Thyroid gland (tissue), 4 donors: ENCODE results near the gene ARMS2. TPM values are rescaled to one million over a fixed set of nuclear protein-coding genes. Genes with fewer than 3 reads are reported as not detected.

ENCODE experiments used
- DNase-seq, 2 donors: peaks; one replicate each; pipeline ENCODE4 v3.0.0-alpha.2; 2019
- H3K27ac ChIP-seq, 3 donors: fragments of 200-600 bp; sonication (generic); 1 replicate in 2 of 3; 2 replicates in 1 of 3; pipeline ENCODE4 v1.5.1; 2016 to 2019; ENCODE audit warnings: mild to moderate bottlenecking in 1 of 3, moderate library complexity in 1 of 3
- H3K27me3 ChIP-seq: fragments of 200-600 bp; sonication (generic); one replicate; pipeline ENCODE4 v1.5.1; 2019
- H3K36me3 ChIP-seq, 2 donors: fragments of 200-600 bp; sonication (generic); one replicate each; pipeline ENCODE4 v1.5.1; 2016 to 2019
- H3K4me1 ChIP-seq, 2 donors: fragments of 200-600 bp; sonication (generic); one replicate each; pipeline ENCODE4 v1.5.1; 2017 to 2019
- H3K4me3 ChIP-seq, 3 donors: fragments of 200-600 bp; sonication (generic); replicated peaks in 1 of 3; 1 replicate in 2 of 3; 2 replicates in 1 of 3; pipeline ENCODE4 v1.5.1; 2016; ENCODE audit warnings: mild to moderate bottlenecking in 1 of 3
- H3K9me3 ChIP-seq: fragments of 200-600 bp; sonication (generic); one replicate; pipeline ENCODE4 v1.5.1; 2017
- CTCF ChIP-seq, 6 experiments: fragments of 200-600 bp in 3 of 6; fragments of 450-650 bp in 3 of 6; sonication (generic) in 3 of 6; IDR thresholded peaks; one replicate each; pipeline ENCODE4 v1.5.1; 2016 to 2019; ENCODE audit warnings: antibody characterized with exemption in 6 of 6, mild to moderate bottlenecking in 2 of 6, inconsistent platforms in 1 of 6, moderate library complexity in 1 of 6
- POLR2A ChIP-seq, 2 donors: fragments of 450-650 bp; IDR thresholded peaks; one replicate each; pipeline ENCODE4 v1.6.1; 2017; ENCODE audit warnings: antibody characterized with exemption in 2 of 2, mild to moderate bottlenecking in 2 of 2, moderate library complexity in 1 of 2
- WGBS, 2 donors: methylation state at CpG; one replicate each; pipeline ENCODE4 v1.1.5; 2017; 5-methylcytosine and 5-hydroxymethylcytosine counted together
- intact Hi-C: fragments of 100-400 bp; cut with DNase I; formaldehyde crosslinking; loops from one replicate; pipeline ENCODE4 v1.15.1; 2023
- total RNA-seq, 4 donors: library from RNA; depleted of rRNA; stranded (reverse); fragments of >200 nt; gene quantifications; one replicate each; pipeline ENCODE4 v1.2.3, GENCODE V29; 2016

Gene ARMS2
- total RNA-seq, 4 donors from 2014 or later: not detected

GRCh38 chr10:122500194-122500593 is 45.7 kb downstream of the ARMS2 start:
- no peak for DNase-seq
- no peaks in the 10 kb centered on the region for H3K27me3 ChIP-seq
- H3K9me3 ChIP-seq: no peaks in the 10 kb centered on the region
- intact Hi-C loops: no loop called here
- 68 to 76% methylated on average over 5 of the region's 5 CpGs for WGBS, 2 donors
- H3K36me3 ChIP-seq: no peaks in the 10 kb centered on the region
- peak overlapping the region in 1 of 3 donors; percentile 30 for H3K27ac ChIP-seq
- H3K4me1 ChIP-seq: peaks cover 17 to 21% of the 10 kb centered on the region in 2 donors
- no peak overlapping the region for H3K4me3 ChIP-seq
- TF ChIP-seq CTCF (IDR thresholded peaks at IDR 0.05): no peak
- TF ChIP-seq POLR2A (IDR thresholded peaks at IDR 0.05): no peak

- peaks cover 17 to 21% of the 10 kb centered on the region in 2 donors for H3K4me1 ChIP-seq
- H3K36me3 ChIP-seq: no peaks in the 10 kb centered on the region
- no peak overlapping the region for H3K27ac ChIP-seq
- TF ChIP-seq CTCF (IDR thresholded peaks at IDR 0.05) (no peak), POLR2A (IDR thresholded peaks at IDR 0.05) (no peak)
- DNase-seq: no peak
- intact Hi-C loops: no loop called here
- no peak overlapping the region for H3K4me3 ChIP-seq
- 82 to 90% methylated on average over 6 of the region's 6 CpGs for WGBS, 2 donors
- H3K27me3 ChIP-seq: no peaks in the 10 kb centered on the region
- no peaks in the 10 kb centered on the region for H3K9me3 ChIP-seq
Observed at GRCh38 chr10:122500726-122501125, 46.3 kb downstream of the ARMS2 start.

- H3K4me1 ChIP-seq: peaks cover 17 to 21% of the 10 kb centered on the region in 2 donors
Observed at GRCh38 chr10:122503012-122503411, 48.6 kb downstream of the ARMS2 start.

GRCh38 chr10:122503886-122504609 is 49.6 kb downstream of the ARMS2 start:
- intact Hi-C loops: no loop called here
- 79 to 80% methylated on average over 14 to 17 of the region's 17 CpGs for WGBS, 2 donors
- Histone ChIP-seq H3K27me3 (no peaks in the 10 kb centered on the region), H3K36me3 (peaks cover 0 to 3% of the 10 kb centered on the region in 2 donors), H3K9me3 (no peaks in the 10 kb centered on the region), H3K4me3 (no peak overlapping the region), H3K27ac (no peak overlapping the region), H3K4me1 (peaks cover 14 to 16% of the 10 kb centered on the region in 2 donors)
- TF ChIP-seq CTCF (IDR thresholded peaks at IDR 0.05): no peak
- TF ChIP-seq POLR2A (IDR thresholded peaks at IDR 0.05): no peak
- no peak for DNase-seq

More at GRCh38 chr10:122503012-122503411, 48.6 kb downstream of the ARMS2 start:
- Histone ChIP-seq H3K4me3 (no peak overlapping the region), H3K36me3 (no peaks in the 10 kb centered on the region), H3K27me3 (no peaks in the 10 kb centered on the region), H3K9me3 (no peaks in the 10 kb centered on the region), H3K27ac (no peak overlapping the region)
- WGBS, 2 donors: 95% methylated on average over 10 of the region's 13 CpGs
- TF ChIP-seq CTCF (IDR thresholded peaks at IDR 0.05) (no peak), POLR2A (IDR thresholded peaks at IDR 0.05) (no peak)
- DNase-seq: no peak
- intact Hi-C loops: no loop called here

GRCh38 chr10:122504610-122504950 is 50.1 kb downstream of the ARMS2 start:
- intact Hi-C loops: no loop called here
- TF ChIP-seq CTCF (IDR thresholded peaks at IDR 0.05) (no peak), POLR2A (IDR thresholded peaks at IDR 0.05) (no peak)
- peaks cover 0 to 3% of the 10 kb centered on the region in 2 donors for H3K36me3 ChIP-seq
- H3K4me1 ChIP-seq: peaks cover 10 to 11% of the 10 kb centered on the region in 2 donors
- 24 to 28% methylated on average over 2 to 6 of the region's 6 CpGs for WGBS, 2 donors
- H3K9me3 ChIP-seq: no peaks in the 10 kb centered on the region
- H3K27me3 ChIP-seq: no peaks in the 10 kb centered on the region
- no peak overlapping the region for H3K27ac ChIP-seq
- H3K4me3 ChIP-seq: no peak overlapping the region
- peak; percentile 86 to 94 for DNase-seq
